ENCODE measurements around the gene PTGDS.

The PTGDS gene

DNA sequence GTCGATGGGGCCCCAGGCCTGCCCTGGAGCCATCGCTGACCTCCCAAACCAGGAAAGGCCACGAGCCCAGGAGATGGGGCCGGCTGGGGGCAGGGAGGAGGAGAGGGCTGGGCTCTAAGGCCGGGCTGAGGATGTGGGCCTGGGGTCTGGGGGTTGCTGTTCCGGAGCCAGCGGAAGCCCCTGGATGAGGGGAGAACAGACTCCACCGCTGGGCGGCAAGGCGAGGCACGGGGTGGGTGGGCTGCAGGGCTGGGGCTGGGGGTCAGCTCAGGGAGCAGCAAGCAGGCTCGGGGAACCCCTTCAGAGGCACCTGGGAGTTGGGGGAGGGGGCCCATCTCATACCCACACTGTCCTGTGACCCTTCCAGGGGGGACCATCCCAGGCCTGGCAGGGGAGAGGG is 13.6 kb upstream of the PTGDS start:
- H3K27ac ChIP-seq (ENCODE audit: extremely low read depth, low read depth, low read length), result no peak overlapping the region
- ChIA-PET CTCF (interaction anchor here (0.6 to 2.1 kb wide), 4 partner anchors 13 to 181 kb away, joined by 3 to 9 read pairs (median 3); partner anchors contain the start of gene PTGDS), POLR2A (no interaction called here)
- no peaks in the 10 kb centered on the region for H3K9me3 ChIP-seq (ENCODE audit: control insufficient read depth, insufficient read depth, low read depth, low read length)
- H3K4me3 ChIP-seq (ENCODE audit: low read depth, low read length), result no peak overlapping the region
- TF ChIP-seq ZBTB7A (tag by site-specific recombination; IDR thresholded peaks at IDR 0.05; ENCODE audit: low read depth), result no peak
- no peak for TF ChIP-seq ZNF184 (tag by site-specific recombination; IDR thresholded peaks at IDR 0.05)
- no peak for TF ChIP-seq ZNF654 (tag by site-specific recombination; IDR thresholded peaks at IDR 0.05; ENCODE audit: low read depth)
- TF ChIP-seq, protein P1, sequence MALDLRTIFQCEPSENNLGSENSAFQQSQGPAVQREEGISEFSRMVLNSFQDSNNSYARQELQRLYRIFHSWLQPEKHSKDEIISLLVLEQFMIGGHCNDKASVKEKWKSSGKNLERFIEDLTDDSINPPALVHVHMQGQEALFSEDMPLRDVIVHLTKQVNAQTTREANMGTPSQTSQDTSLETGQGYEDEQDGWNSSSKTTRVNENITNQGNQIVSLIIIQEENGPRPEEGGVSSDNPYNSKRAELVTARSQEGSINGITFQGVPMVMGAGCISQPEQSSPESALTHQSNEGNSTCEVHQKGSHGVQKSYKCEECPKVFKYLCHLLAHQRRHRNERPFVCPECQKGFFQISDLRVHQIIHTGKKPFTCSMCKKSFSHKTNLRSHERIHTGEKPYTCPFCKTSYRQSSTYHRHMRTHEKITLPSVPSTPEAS (tag by site-specific recombination; IDR thresholded peaks at IDR 0.05), result no peak
- TF ChIP-seq ZBTB17 (tag by site-specific recombination; IDR thresholded peaks at IDR 0.05), result no peak
- no peak for TF ChIP-seq WT1 (tag by site-specific recombination; IDR thresholded peaks at IDR 0.05)
- TF ChIP-seq, protein P2, sequence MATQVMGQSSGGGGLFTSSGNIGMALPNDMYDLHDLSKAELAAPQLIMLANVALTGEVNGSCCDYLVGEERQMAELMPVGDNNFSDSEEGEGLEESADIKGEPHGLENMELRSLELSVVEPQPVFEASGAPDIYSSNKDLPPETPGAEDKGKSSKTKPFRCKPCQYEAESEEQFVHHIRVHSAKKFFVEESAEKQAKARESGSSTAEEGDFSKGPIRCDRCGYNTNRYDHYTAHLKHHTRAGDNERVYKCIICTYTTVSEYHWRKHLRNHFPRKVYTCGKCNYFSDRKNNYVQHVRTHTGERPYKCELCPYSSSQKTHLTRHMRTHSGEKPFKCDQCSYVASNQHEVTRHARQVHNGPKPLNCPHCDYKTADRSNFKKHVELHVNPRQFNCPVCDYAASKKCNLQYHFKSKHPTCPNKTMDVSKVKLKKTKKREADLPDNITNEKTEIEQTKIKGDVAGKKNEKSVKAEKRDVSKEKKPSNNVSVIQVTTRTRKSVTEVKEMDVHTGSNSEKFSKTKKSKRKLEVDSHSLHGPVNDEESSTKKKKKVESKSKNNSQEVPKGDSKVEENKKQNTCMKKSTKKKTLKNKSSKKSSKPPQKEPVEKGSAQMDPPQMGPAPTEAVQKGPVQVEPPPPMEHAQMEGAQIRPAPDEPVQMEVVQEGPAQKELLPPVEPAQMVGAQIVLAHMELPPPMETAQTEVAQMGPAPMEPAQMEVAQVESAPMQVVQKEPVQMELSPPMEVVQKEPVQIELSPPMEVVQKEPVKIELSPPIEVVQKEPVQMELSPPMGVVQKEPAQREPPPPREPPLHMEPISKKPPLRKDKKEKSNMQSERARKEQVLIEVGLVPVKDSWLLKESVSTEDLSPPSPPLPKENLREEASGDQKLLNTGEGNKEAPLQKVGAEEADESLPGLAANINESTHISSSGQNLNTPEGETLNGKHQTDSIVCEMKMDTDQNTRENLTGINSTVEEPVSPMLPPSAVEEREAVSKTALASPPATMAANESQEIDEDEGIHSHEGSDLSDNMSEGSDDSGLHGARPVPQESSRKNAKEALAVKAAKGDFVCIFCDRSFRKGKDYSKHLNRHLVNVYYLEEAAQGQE (tag by site-specific recombination; IDR thresholded peaks at IDR 0.05), result no peak
- TF ChIP-seq, protein P3, sequence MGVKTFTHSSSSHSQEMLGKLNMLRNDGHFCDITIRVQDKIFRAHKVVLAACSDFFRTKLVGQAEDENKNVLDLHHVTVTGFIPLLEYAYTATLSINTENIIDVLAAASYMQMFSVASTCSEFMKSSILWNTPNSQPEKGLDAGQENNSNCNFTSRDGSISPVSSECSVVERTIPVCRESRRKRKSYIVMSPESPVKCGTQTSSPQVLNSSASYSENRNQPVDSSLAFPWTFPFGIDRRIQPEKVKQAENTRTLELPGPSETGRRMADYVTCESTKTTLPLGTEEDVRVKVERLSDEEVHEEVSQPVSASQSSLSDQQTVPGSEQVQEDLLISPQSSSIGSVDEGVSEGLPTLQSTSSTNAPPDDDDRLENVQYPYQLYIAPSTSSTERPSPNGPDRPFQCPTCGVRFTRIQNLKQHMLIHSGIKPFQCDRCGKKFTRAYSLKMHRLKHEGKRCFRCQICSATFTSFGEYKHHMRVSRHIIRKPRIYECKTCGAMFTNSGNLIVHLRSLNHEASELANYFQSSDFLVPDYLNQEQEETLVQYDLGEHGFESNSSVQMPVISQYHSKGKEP (tag by site-specific recombination; IDR thresholded peaks at IDR 0.05), result no peak
- no peak for TF ChIP-seq ZNF138 (tag by site-specific recombination; IDR thresholded peaks at IDR 0.05; ENCODE audit: borderline replicate concordance)
- no peak for TF ChIP-seq ZNF549 (tag by site-specific recombination; IDR thresholded peaks at IDR 0.05)
- TF ChIP-seq, protein P4, sequence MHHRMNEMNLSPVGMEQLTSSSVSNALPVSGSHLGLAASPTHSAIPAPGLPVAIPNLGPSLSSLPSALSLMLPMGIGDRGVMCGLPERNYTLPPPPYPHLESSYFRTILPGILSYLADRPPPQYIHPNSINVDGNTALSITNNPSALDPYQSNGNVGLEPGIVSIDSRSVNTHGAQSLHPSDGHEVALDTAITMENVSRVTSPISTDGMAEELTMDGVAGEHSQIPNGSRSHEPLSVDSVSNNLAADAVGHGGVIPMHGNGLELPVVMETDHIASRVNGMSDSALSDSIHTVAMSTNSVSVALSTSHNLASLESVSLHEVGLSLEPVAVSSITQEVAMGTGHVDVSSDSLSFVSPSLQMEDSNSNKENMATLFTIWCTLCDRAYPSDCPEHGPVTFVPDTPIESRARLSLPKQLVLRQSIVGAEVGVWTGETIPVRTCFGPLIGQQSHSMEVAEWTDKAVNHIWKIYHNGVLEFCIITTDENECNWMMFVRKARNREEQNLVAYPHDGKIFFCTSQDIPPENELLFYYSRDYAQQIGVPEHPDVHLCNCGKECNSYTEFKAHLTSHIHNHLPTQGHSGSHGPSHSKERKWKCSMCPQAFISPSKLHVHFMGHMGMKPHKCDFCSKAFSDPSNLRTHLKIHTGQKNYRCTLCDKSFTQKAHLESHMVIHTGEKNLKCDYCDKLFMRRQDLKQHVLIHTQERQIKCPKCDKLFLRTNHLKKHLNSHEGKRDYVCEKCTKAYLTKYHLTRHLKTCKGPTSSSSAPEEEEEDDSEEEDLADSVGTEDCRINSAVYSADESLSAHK (tag by site-specific recombination; IDR thresholded peaks at IDR 0.05), result no peak
- TF ChIP-seq ZNF2 (tag by site-specific recombination; IDR thresholded peaks at IDR 0.05), result no peak
- H3K4me1 ChIP-seq (ENCODE audit: control insufficient read depth, insufficient read depth, low read length), result no peaks in the 10 kb centered on the region
- H3K36me3 ChIP-seq (ENCODE audit: control insufficient read depth in 2 of 2, insufficient read depth in 1 of 2, low read length in 2 of 2), result no peaks in the 10 kb centered on the region

DNA sequence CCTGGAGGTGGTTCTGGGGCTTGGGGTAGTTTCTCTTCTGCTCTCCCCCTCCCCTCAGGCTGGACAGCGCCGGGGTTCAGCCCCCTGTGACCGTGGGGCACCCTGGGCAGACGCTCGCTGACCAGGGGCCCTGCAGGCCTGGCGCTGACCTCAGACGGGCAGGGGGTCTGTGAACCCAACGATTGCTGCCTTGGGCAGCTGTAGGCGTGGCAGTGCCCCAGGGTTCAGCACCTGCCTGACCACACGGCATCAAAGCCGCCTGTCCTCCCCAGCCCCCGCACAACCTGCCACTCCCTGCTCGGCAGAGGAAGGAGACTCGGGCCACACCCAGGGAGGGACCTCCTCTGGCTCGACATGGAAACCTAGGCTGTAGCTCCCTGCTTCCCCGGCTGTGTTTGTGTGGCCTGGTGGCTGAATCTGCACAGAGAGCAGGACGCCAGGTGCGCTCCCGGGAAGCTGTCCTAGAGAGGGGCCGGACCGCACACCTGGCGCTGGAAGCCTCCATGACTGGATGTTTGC is 13.1 kb upstream of the PTGDS start:
- H3K4me1 ChIP-seq (ENCODE audit: control insufficient read depth, insufficient read depth, low read length), result no peaks in the 10 kb centered on the region
- no peaks in the 10 kb centered on the region for H3K36me3 ChIP-seq (ENCODE audit: control insufficient read depth in 2 of 2, insufficient read depth in 1 of 2, low read length in 2 of 2)
- POLR2A ChIA-PET, result no interaction called here
- no peaks in the 10 kb centered on the region for H3K9me3 ChIP-seq (ENCODE audit: control insufficient read depth, insufficient read depth, low read depth, low read length)
- no peak overlapping the region for H3K27ac ChIP-seq (ENCODE audit: extremely low read depth, low read depth, low read length)
- CTCF ChIA-PET, result interaction anchor here (0.6 to 1.7 kb wide), 6 partner anchors 13 to 102 kb away, joined by 3 to 11 read pairs (median 4); partner anchors contain the start of genes C8G and PTGDS
- no peak overlapping the region for H3K4me3 ChIP-seq (ENCODE audit: low read depth, low read length)
- TF ChIP-seq, protein P5, sequence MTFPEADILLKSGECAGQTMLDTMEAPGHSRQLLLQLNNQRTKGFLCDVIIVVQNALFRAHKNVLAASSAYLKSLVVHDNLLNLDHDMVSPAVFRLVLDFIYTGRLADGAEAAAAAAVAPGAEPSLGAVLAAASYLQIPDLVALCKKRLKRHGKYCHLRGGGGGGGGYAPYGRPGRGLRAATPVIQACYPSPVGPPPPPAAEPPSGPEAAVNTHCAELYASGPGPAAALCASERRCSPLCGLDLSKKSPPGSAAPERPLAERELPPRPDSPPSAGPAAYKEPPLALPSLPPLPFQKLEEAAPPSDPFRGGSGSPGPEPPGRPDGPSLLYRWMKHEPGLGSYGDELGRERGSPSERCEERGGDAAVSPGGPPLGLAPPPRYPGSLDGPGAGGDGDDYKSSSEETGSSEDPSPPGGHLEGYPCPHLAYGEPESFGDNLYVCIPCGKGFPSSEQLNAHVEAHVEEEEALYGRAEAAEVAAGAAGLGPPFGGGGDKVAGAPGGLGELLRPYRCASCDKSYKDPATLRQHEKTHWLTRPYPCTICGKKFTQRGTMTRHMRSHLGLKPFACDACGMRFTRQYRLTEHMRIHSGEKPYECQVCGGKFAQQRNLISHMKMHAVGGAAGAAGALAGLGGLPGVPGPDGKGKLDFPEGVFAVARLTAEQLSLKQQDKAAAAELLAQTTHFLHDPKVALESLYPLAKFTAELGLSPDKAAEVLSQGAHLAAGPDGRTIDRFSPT (tag by site-specific recombination; IDR thresholded peaks at IDR 0.05), result 0 out of 2 replicates have a peak, but pooled peaks have one; percentile 29
- TF ChIP-seq ZNF426 (tag by site-specific recombination; IDR thresholded peaks at IDR 0.05) (no peak), ZNF155 (tag by site-specific recombination; IDR thresholded peaks at IDR 0.05) (no peak), ZNF423 (tag by site-specific recombination; IDR thresholded peaks at IDR 0.05) (no peak), ZNF600 (tag by site-specific recombination; IDR thresholded peaks at IDR 0.05) (0 out of 2 replicates have a peak, but pooled peaks have one; percentile 14), ZNF521 (tag by site-specific recombination; IDR thresholded peaks at IDR 0.05) (no peak), ZNF654 (tag by site-specific recombination; IDR thresholded peaks at IDR 0.05; ENCODE audit: low read depth) (no peak), ZNF501 (tag by site-specific recombination; IDR thresholded peaks at IDR 0.05) (no peak), GLIS2 (tag by site-specific recombination; IDR thresholded peaks at IDR 0.05) (peak; percentile 48; the same call in 1 of the 2 replicates), RBAK (tag by site-specific recombination; IDR thresholded peaks at IDR 0.05) (no peak)

All from HEK293 (cell line).